Choroid plexus epithelial cell (primary cell): ENCODE results near the gene LRRC1.

Source experiments
- DNase-seq: peaks from one replicate; pipeline ENCODE4 v3.0.0-alpha.2; 2010; ENCODE audit warnings: low read depth
- H3K4me3 ChIP-seq: 2 replicates; pipeline ENCODE4 v1.5.1; 2011; ENCODE audit warnings: low read depth, mild to moderate bottlenecking, control low read depth, low read length, moderate library complexity
- TF ChIP-seq, protein P1 (sequence below): conservative IDR thresholded peaks from 2 replicates; pipeline ENCODE4 v1.5.1; 2011; ENCODE audit warnings: low read depth, mild to moderate bottlenecking, control low read depth, inconsistent platforms, low read length, moderate library complexity

The LRRC1 gene

DNA sequence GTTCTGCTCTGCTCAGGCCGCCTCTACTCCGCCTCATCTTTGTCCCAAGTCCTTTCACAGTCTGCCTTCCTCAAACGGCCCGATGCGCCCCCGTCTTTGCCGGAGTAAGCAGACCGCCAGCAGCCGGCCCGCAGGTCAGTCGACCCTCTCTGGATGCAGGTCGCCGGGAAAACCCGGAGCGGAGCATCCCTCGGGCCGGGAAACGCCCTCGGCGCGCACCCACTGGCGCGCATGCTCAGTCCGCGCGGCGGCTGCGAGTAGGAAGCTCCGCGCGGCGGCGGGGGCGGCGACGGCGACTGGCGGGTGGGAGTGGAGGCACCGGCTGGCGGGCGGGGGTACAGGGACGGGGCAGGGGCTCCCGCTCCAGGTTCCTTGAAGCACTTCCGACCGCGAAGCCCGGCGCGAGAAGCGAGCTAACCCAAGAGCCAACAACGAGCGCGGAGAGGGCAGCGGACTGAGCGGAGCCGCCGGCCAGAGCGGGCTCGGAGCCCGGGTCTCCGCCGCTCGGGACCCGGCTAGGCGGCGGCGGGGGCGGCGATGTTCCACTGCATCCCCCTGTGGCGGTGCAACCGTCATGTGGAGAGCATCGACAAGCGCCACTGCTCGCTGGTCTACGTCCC, at the start of gene LRRC1:
Gene LRRC1 (plus strand): TSS at position 286 of the 620 bp plus-strand sequence. CDS start 252 bp downstream, at position 538.
- peak; percentile 92 for DNase-seq
- TF ChIP-seq, protein P1, sequence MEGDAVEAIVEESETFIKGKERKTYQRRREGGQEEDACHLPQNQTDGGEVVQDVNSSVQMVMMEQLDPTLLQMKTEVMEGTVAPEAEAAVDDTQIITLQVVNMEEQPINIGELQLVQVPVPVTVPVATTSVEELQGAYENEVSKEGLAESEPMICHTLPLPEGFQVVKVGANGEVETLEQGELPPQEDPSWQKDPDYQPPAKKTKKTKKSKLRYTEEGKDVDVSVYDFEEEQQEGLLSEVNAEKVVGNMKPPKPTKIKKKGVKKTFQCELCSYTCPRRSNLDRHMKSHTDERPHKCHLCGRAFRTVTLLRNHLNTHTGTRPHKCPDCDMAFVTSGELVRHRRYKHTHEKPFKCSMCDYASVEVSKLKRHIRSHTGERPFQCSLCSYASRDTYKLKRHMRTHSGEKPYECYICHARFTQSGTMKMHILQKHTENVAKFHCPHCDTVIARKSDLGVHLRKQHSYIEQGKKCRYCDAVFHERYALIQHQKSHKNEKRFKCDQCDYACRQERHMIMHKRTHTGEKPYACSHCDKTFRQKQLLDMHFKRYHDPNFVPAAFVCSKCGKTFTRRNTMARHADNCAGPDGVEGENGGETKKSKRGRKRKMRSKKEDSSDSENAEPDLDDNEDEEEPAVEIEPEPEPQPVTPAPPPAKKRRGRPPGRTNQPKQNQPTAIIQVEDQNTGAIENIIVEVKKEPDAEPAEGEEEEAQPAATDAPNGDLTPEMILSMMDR: no peak
- peak within 1 kb of the TSS; percentile 78 for H3K4me3 ChIP-seq

DNA sequence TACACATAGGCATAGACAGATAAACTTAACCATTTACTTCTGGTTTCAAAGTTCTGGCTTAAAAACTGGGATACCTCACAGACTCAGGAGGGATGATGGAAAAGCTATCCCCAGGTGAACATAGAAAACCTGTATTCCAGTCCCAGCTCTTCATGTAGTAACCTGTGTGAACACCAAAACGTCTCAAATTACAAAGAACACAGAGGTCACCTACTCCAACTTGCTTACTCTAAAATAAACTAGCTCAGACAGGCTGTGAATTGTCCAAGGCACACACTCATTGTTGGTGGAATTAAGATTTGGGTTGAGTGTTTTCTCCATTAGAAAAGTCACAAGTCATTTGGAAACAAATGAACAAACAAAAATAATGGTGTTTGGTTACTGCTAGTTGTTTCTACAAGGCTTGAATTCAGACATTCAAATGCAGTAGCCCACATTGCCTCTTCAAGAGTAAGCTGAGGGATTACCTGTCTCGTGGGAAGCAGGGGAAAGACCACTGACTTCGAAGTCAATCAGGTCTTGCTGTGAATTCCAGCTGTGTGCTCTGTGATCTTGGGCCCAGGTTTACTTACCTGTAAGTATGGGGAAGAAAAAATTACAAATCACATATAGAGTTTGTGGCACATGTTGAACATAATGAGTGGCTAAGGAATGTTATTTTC, 48.2 kb upstream of the LRRC1 start:
- TF ChIP-seq, protein P1: no peak
- no peak overlapping the region for H3K4me3 ChIP-seq
- no peak for DNase-seq

DNA sequence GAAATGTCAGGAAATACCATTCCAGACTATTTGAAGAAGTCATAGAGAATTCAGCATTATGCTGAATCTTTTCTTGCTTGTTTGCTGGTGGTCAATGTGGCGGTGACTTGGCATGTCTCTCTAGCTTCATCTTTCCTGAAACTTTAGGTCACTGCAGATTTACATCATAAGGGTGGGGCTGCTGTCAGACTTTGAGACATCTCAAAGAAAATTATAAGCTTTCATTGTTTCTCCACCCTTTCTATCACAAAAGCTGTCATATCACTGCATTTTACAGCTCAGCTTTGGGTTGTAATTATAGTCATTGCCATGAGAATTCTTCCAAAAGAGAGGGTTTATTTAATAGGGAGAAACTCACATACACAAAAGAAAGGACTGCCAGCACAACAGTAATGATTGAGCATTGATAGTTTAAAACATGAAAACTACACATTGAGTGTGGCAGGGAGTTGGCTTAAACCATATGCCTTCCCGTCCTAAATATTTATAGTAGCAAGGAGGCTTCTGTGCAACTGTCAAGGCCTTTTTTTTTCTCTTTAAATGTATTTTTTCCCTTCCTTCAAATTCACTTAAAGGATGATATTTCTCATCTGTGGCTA, 44.7 kb upstream of the LRRC1 start:
- TF ChIP-seq, protein P1: no peak
- H3K4me3 ChIP-seq: no peak overlapping the region
- DNase-seq: no peak

DNA sequence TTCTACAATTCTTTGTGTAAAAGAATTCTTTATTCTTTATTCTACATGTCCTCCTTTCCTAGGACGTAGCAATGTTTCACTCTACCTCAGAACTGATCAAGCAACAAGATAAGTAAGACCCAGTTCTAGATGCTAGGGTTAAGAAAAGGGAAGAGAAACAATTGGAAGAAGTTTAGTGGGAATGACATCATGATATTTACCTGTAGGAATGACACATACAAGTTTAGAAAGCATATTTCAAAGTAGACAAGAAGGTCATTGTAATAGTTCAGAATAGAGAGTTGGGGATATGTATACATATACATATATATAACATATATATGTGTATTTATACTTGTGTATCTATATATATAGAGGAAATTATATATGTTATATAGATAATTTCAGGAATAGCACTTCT, 43.4 kb upstream of the LRRC1 start:
- DNase-seq: no peak
- no peak overlapping the region for H3K4me3 ChIP-seq
- TF ChIP-seq, protein P1: no peak

DNA sequence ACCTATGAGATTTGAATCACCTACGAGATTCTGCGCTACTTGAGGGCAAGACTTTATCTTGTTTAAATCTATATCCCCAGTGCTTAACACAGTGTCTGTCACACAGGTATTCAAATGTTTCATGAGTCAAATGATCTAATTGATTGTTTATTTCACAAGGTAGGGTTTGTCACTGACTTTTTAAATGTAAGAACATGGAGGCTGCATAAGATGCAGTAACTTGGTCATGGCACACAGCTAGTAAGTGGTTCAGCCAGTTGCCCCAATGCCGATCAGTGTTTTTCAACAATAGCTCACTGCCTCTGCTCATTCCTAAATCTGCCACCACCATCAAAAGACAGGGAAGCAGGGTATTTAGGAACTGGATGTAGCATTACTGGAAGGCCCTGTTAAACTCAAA, 42.4 kb upstream of the LRRC1 start:
- DNase-seq: no peak
- TF ChIP-seq, protein P1: no peak
- no peak overlapping the region for H3K4me3 ChIP-seq

DNA sequence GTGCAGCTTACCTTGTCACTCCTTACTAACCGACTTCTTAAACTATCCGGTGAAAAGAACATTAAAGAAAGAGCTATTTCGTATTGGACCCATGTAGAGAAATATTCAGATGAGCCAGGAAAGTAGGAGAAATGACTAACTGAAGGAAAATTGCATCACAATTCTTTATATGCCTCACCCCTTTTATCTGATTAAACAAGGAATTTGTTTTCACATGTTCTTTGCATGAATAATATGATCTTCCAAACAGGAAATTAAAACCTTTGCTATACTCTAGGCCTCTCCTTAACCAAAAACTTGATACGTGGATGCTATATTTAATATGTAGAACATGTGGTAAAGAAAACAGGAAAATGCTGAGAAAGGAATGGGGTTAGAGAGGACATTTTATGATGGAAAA, 41.9 kb upstream of the LRRC1 start:
- H3K4me3 ChIP-seq: no peak overlapping the region
- DNase-seq: peak; percentile 55
- TF ChIP-seq, protein P1: no peak
